Stimulated activated CD8-positive, alpha-beta memory T cell treated with anti-CD3 and anti-CD28 coated beads, Interleukin-15, amount 100 ng/mL, for 24 hours (primary cell): Measurements from ENCODE around the gene SPINT1.

Experiments used
- DNase-seq: peaks from one replicate; pipeline ENCODE4 v3.0.0-alpha.2; 2020; ENCODE audit warnings: low read depth

SPINT1 gene

GRCh38 chr15:40843885-40844695 is at the start of gene SPINT1:
SPINT1 (plus strand) TSS chr15:40844048; CDS start chr15:40844555, 507 bp downstream.
- DNase-seq: peak; percentile 39

GRCh38 chr15:40796041-40796440 is 47.8 kb upstream of the SPINT1 start:
- no peak for DNase-seq

- DNase-seq: no peak
Observed at GRCh38 chr15:40796512-40796911, 47.3 kb upstream of the SPINT1 start.

- no peak for DNase-seq
Observed at GRCh38 chr15:40799523-40799922, 44.3 kb upstream of the SPINT1 start.

- DNase-seq: no peak
Observed at GRCh38 chr15:40803076-40803475, 40.8 kb upstream of the SPINT1 start.

GRCh38 chr15:40803688-40804087 is 40.2 kb upstream of the SPINT1 start:
- DNase-seq: no peak

GRCh38 chr15:40806672-40807027 is 37.2 kb upstream of the SPINT1 start:
- no peak for DNase-seq

- peak; percentile 94 for DNase-seq
Observed at GRCh38 chr15:40807028-40807887, 36.6 kb upstream of the SPINT1 start, which contains the start of the genes DNAJC17 and ZFYVE19. DNAJC17 (minus strand) TSS chr15:40807473; CDS start chr15:40807446, 27 bp downstream. ZFYVE19 (plus strand) TSS chr15:40807089; CDS start chr15:40807590, 501 bp downstream.

- no peak for DNase-seq
Observed at GRCh38 chr15:40807888-40808461, 35.9 kb upstream of the SPINT1 start.

GRCh38 chr15:40808861-40809450 is 34.9 kb upstream of the SPINT1 start:
- DNase-seq: no peak

- DNase-seq: no peak
Observed at GRCh38 chr15:40812721-40813425, 31.0 kb upstream of the SPINT1 start.

GRCh38 chr15:40815042-40815698 is 28.7 kb upstream of the SPINT1 start:
- DNase-seq: no peak

GRCh38 chr15:40819048-40819447 is 24.8 kb upstream of the SPINT1 start:
- no peak for DNase-seq

GRCh38 chr15:40821195-40821594 is 22.7 kb upstream of the SPINT1 start:
- no peak for DNase-seq

- no peak for DNase-seq
Observed at GRCh38 chr15:40823572-40824343, 20.1 kb upstream of the SPINT1 start.

GRCh38 chr15:40825661-40826422 is 18.0 kb upstream of the SPINT1 start:
- no peak for DNase-seq

GRCh38 chr15:40826423-40827075 is 17.3 kb upstream of the SPINT1 start:
- DNase-seq: no peak

GRCh38 chr15:40828447-40829036 is 15.3 kb upstream of the SPINT1 start, which contains the start of gene PPP1R14D:
PPP1R14D (minus strand) TSS chr15:40828708; CDS start chr15:40828641, 67 bp downstream.
- DNase-seq: no peak
